Left cardiac atrium (tissue), 4 donors: Measurements from ENCODE around the gene CNPY3. TPM values are rescaled to one million over a fixed set of nuclear protein-coding genes. Genes with fewer than 3 reads are reported as not detected.
A peak's percentile ranks its signal among the peaks of the same experiment; 100 is the strongest.

Source experiments
- ATAC-seq, 2 donors: fragments of 200-7000 bp; cut with Tn5 transposase; one replicate each; pipeline ENCODE4 v1.9.1; 2020; ENCODE audit warnings: mild to moderate bottlenecking in 2 of 2, moderate library complexity in 2 of 2
- DNase-seq: peaks from one replicate; pipeline ENCODE4 v3.0.0-alpha.2; 2020
- intact Hi-C, 2 donors: fragments of 100-400 bp; cut with DNase I; formaldehyde crosslinking; loops; one replicate each; pipeline versions ENCODE4 v1.14.1 to v1.15.1; 2022 to 2023
- total RNA-seq, 2 donors: library from RNA; stranded (reverse); fragmentation: NEBNext Ultra II Directional; extraction: Animal tissue kit (Norgen Biotek cat#: 25700); gene quantifications; one replicate each; pipeline ENCODE4 v1.2.1, GENCODE V29; 2021
- donor health status: DM: no; HTN: yes; CAD: no.
- donor health status: DM: no; HTN: yes; CAD: no; lungs with severe emphysema.
- donor health status: DM: yes; HTN: yes; CAD: no.
- donor health status: Dilated cardiomyopathy.

The CNPY3 gene
- total RNA-seq, 2 donors from 2014 or later = 19.1 to 28.4 TPM

GRCh38 chr6:42909835-42910234 is 19.4 kb upstream of the CNPY3 start:
- intact Hi-C loops = loop anchor here in 1 of 2 donors (5.0 kb wide), 1 partner anchor 232 kb away; no protein-coding TSS in a partner anchor
- ATAC-seq (no peak), DNase-seq (no peak)

- intact Hi-C loops = no loop called here
- DNase-seq (no peak), ATAC-seq (peak; percentile 27 to 45)
Measured at GRCh38 chr6:42911171-42912021, 17.9 kb upstream of the CNPY3 start.

GRCh38 chr6:42914546-42914945 is 14.7 kb upstream of the CNPY3 start:
- intact Hi-C loops = no loop called here
- ATAC-seq (no peak), DNase-seq (no peak)

GRCh38 chr6:42915732-42916131 is 13.5 kb upstream of the CNPY3 start, which contains the start of gene PTCRA:
PTCRA (plus strand) TSS chr6:42916053; CDS start chr6:42916070, 17 bp downstream.
- ATAC-seq (no peak), DNase-seq (no peak)
- intact Hi-C loops = no loop called here

GRCh38 chr6:42916288-42916687 is 13.0 kb upstream of the CNPY3 start:
- ATAC-seq (no peak), DNase-seq (no peak)
- intact Hi-C loops = no loop called here

- intact Hi-C loops = no loop called here
- ATAC-seq (no peak), DNase-seq (no peak)
Measured at GRCh38 chr6:42921801-42922200, 7.5 kb upstream of the CNPY3 start.

GRCh38 chr6:42923666-42924065 is 5.6 kb upstream of the CNPY3 start:
- intact Hi-C loops = no loop called here
- DNase-seq (no peak), ATAC-seq (peak in 1 of 2 donors; percentile 21)

GRCh38 chr6:42925248-42925857 is 3.9 kb upstream of the CNPY3 start:
- intact Hi-C loops = no loop called here
- DNase-seq (no peak), ATAC-seq (no peak)

GRCh38 chr6:42929821-42930360 is 611 bp downstream of the CNPY3 start:
- DNase-seq (peak; percentile 32), ATAC-seq (peak; percentile 10 to 27)
- intact Hi-C loops = loop anchor here in 1 of 2 donors (5.0 kb wide), 1 partner anchor 52 kb away; the partner anchor contains the start of gene PPP2R5D

GRCh38 chr6:42932412-42932811 is 3.1 kb downstream of the CNPY3 start:
- ATAC-seq = no peak
- intact Hi-C loops = loop anchor here in 1 of 2 donors (5.0 kb wide), 1 partner anchor 50 kb away; the partner anchor contains the start of gene PPP2R5D
- no peak for DNase-seq

- intact Hi-C loops = loop anchor here in 1 of 2 donors (5.0 kb wide), 1 partner anchor 49 kb away; the partner anchor contains the start of gene PPP2R5D
- DNase-seq = no peak
- ATAC-seq = no peak
Measured at GRCh38 chr6:42933205-42933604, 3.9 kb downstream of the CNPY3 start.

GRCh38 chr6:42935322-42935721 is 6.0 kb downstream of the CNPY3 start:
- intact Hi-C loops = no loop called here
- ATAC-seq (no peak), DNase-seq (no peak)

- DNase-seq = no peak
- intact Hi-C loops = no loop called here
- ATAC-seq = no peak
Measured at GRCh38 chr6:42936398-42936797, 7.1 kb downstream of the CNPY3 start.

GRCh38 chr6:42937548-42938427 is 8.5 kb downstream of the CNPY3 start:
- ATAC-seq (no peak), DNase-seq (no peak)
- intact Hi-C loops = no loop called here

- intact Hi-C loops = no loop called here
- no peak for ATAC-seq
- no peak for DNase-seq
Measured at GRCh38 chr6:42938428-42938796, 9.1 kb downstream of the CNPY3 start.

GRCh38 chr6:42938987-42939809 is 9.9 kb downstream of the CNPY3 start:
- DNase-seq = no peak
- peak in 1 of 2 donors; percentile 21 for ATAC-seq
- intact Hi-C loops = no loop called here

- ATAC-seq (no peak), DNase-seq (no peak)
- intact Hi-C loops = no loop called here
Measured at GRCh38 chr6:42939810-42940167, 10.5 kb downstream of the CNPY3 start.

GRCh38 chr6:42940493-42941045 is 11.3 kb downstream of the CNPY3 start:
- DNase-seq (no peak), ATAC-seq (peak in 1 of 2 donors; percentile 10)
- intact Hi-C loops = no loop called here
